SH-SY5Y (cell line): ENCODE data around the gene PARD3.

Experiments
- GATA2 ChIP-seq: IDR thresholded peaks from 2 replicates; pipeline ENCODE4 v1.6.1; 2011; ENCODE audit warnings: mild to moderate bottlenecking, low read depth, low read length
- GATA3 ChIP-seq: IDR thresholded peaks from 2 replicates; pipeline ENCODE4 v1.6.1; 2011; ENCODE audit warnings: low read depth, mild to moderate bottlenecking, low read length, moderate library complexity

Gene PARD3

DNA sequence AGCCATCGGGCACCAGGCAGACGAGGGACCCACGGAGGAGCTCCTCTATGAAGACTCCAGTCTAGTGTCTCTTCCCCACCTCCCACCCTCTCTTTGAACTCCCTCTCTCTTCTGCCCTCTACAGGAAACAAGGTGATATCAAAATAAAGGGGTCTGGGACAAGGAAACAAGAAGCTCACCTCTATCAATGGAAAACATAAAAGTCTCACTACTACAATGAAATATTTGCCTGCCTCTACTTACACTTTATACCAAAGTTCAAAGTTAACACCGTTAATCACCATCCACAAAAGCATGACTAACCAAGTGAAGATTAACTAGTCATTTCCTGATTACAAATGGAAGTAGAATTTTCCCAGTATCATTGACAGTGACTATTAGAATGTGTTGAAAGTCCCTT lies 82.2 kb downstream of the PARD3 start:
- TF ChIP-seq GATA2 = no peak
- TF ChIP-seq GATA3 = no peak

DNA sequence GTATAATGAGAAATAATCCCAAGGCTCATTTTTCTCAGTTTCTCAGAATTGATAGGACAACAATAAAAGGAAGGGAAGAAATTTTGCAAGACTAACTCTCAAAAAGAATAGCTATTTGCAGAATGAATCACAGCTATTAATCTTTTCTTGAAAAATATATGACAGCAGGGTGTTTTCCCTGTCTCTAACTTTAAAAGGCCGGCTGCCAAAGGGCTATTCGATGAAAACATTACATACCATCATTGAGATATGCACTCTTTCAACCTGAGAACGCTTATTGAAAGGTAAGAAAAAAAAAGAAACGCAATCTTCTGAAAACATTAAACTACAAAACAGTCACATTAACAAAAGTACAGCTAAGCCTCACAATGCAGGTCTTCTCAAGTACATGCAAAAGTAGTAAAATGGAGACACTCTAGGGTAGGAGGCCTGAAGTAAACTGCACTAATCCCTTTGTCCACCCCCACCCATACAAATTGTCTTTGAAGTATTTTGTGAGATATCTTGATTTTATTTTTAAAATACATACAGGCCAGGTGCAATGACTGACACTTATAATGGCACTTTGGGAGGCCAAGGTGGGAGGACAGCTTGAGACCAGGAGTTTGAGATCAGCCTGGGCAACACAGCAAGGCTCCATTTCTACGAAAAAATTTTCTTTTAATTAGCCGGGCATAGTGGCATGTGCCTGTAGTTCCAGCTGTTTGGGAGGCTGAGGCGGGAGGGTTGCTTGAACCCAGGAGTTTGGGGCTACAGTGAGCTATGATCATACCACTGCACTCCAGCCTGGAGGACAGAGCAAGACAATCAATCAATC lies 83.0 kb downstream of the PARD3 start:
- TF ChIP-seq GATA3 = no peak
- TF ChIP-seq GATA2 = no peak

DNA sequence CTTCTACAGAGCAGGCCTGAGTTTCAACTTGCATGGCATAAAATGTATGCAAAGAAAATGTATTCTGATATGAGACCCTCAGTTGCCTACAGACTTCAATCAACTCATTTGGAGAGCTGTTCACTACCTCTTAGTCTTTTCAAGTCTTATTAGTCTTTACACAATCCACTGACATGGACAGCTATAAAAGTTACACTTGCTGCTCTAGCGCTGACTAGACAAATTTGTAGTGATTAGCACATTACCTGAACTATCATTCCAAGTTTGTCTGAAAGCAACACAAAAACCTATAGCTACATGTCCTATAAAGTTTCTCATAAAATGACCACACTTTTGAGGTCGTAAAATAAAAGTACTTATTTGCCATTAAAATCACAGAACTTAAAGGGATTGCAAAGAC lies 83.9 kb downstream of the PARD3 start:
- TF ChIP-seq GATA3 = no peak
- TF ChIP-seq GATA2 = no peak

- TF ChIP-seq GATA2 = no peak
- TF ChIP-seq GATA3 = no peak
Observed at GRCh38 chr10:34730726-34731125, 84.4 kb downstream of the PARD3 start.

- TF ChIP-seq GATA2 (no peak), GATA3 (no peak)
Observed at GRCh38 chr10:34729619-34730018, 85.5 kb downstream of the PARD3 start.

GRCh38 chr10:34728361-34728760 lies 86.7 kb downstream of the PARD3 start:
- TF ChIP-seq GATA2 (no peak), GATA3 (no peak)

DNA sequence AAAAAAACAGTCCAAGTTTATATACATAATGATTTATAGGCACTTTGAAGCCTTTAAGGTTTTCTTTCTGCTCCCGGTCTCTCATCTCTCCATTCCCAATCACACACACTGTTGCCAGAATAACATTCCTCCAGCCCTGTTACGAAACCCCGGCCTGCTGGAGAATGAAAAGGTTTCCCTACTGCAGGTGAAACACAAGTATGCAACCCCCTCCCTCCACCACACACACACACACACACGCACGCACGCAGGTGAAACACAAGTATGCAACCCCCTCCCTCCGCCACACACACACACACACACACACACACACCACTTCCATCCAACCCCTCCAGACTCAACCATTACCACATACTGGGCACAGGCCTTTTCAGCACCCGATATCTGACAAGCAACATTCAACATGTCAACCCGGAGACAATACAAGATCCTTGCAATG lies 87.5 kb downstream of the PARD3 start:
- no peak for TF ChIP-seq GATA2
- TF ChIP-seq GATA3 = no peak

DNA sequence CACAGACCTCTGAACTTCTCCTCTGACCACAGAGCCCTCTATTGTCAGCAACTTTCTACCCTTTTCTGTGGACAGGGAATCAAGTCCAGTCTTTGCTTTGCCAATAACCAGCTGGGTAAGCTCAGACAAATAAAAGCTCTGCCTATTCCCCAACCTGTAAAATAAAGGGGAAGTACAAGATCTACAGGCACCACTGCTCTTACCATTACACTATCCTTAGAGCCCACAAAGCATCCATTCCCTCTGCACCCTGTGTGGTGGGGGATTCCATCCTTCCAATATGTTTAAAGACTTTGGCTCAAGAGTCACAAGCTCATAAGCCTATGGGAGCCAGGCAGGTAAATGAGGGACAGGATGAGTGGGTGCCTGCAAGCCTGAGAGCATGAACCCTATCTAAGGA lies 88.2 kb downstream of the PARD3 start:
- no peak for TF ChIP-seq GATA2
- TF ChIP-seq GATA3 = no peak

GRCh38 chr10:34723750-34724149 lies 91.3 kb downstream of the PARD3 start:
- TF ChIP-seq GATA3 = no peak
- no peak for TF ChIP-seq GATA2

- TF ChIP-seq GATA3 (no peak), GATA2 (no peak)
Observed at GRCh38 chr10:34722404-34722803, 92.7 kb downstream of the PARD3 start.

DNA sequence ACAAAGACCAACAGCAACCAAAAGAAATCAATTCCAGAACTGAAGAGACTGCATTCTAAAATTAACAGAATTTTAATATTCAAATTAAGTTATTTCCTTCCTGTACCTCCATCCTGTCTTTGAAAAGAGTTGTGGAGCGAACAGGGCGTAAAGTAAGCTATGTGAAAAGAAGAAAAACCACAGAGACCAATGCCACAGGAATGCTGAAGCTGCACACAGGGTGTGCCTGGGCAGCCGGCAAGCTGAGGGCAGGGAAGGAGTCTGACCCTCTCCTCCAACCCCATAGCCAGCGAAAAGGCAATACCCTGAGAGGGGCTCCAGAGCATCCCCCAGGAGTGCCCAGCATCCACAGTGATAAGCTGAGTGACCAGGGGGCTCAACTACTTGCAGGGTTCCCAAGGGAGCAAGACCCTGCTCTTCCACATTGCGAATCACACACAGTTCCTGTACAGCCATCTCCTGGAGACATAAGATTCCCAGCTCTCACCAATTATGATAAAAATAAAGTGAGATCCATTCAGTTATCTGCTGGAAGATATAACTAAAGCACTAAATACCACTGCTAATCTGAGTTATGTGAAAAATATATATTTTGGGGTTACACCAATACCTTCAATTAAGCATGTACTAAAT lies 93.8 kb downstream of the PARD3 start:
- TF ChIP-seq GATA2 = no peak
- no peak for TF ChIP-seq GATA3

GRCh38 chr10:34719746-34720145 lies 95.3 kb downstream of the PARD3 start:
- TF ChIP-seq GATA3 (no peak), GATA2 (no peak)

GRCh38 chr10:34719328-34719727 lies 95.8 kb downstream of the PARD3 start:
- no peak for TF ChIP-seq GATA3
- no peak for TF ChIP-seq GATA2

GRCh38 chr10:34717429-34717828 lies 97.7 kb downstream of the PARD3 start:
- no peak for TF ChIP-seq GATA3
- TF ChIP-seq GATA2 = no peak

- TF ChIP-seq GATA2 (no peak), GATA3 (no peak)
Observed at GRCh38 chr10:34716958-34717357, 98.1 kb downstream of the PARD3 start.

GRCh38 chr10:34716234-34716633 lies 98.9 kb downstream of the PARD3 start:
- no peak for TF ChIP-seq GATA2
- no peak for TF ChIP-seq GATA3
